Muscle layer of colon (tissue), 2 donors: ENCODE results near the gene ZNF711.
"Not testable (repeated sequence)": the region's sequence is repeated elsewhere in the genome, so short reads cannot be mapped to it uniquely, and the experiment has no call there.

Source experiments
- H3K27ac ChIP-seq: one replicate; pipeline ENCODE4 v1.7.0; 2013; ENCODE audit warnings: low read depth, mild to moderate bottlenecking, low read length, moderate library complexity
- H3K27me3 ChIP-seq, 2 donors: one replicate each; pipeline ENCODE4 v1.7.0; 2013; ENCODE audit warnings: low read length in 2 of 2, mild to moderate bottlenecking in 2 of 2; ENCODE audit not compliant: insufficient read depth in 2 of 2, control insufficient read depth in 1 of 2
- H3K36me3 ChIP-seq: one replicate; pipeline ENCODE4 v1.7.0; 2013; ENCODE audit warnings: mild to moderate bottlenecking, low read length; ENCODE audit not compliant: insufficient read depth
- H3K4me1 ChIP-seq: one replicate; pipeline ENCODE4 v1.7.0; 2013; ENCODE audit warnings: mild to moderate bottlenecking, low read length; ENCODE audit not compliant: insufficient read depth
- H3K4me3 ChIP-seq, 2 donors: one replicate each; pipeline ENCODE4 v1.7.0; 2013; ENCODE audit warnings: low read length in 2 of 2, low read depth in 1 of 2, mild to moderate bottlenecking in 1 of 2, moderate library complexity in 1 of 2
- H3K9ac ChIP-seq: one replicate; pipeline ENCODE4 v1.7.0; 2013; ENCODE audit warnings: low read length
- H3K9me3 ChIP-seq: one replicate; pipeline ENCODE4 v1.7.0; 2013; ENCODE audit warnings: mild to moderate bottlenecking, low read length
- donor health status: abdominal sarcoma.
- donor health status: Adenocarcinoma of cecum.

Gene ZNF711

GRCh38 chrX:85303544-85303943 is 59.8 kb downstream of the ZNF711 start:
- Histone ChIP-seq H3K9me3 (no peaks in the 10 kb centered on the region), H3K9ac (no peak overlapping the region), H3K27me3 (no peaks in the 10 kb centered on the region), H3K27ac (no peak overlapping the region), H3K36me3 (no peaks in the 10 kb centered on the region), H3K4me3 (no peak overlapping the region), H3K4me1 (no peaks in the 10 kb centered on the region)

DNA sequence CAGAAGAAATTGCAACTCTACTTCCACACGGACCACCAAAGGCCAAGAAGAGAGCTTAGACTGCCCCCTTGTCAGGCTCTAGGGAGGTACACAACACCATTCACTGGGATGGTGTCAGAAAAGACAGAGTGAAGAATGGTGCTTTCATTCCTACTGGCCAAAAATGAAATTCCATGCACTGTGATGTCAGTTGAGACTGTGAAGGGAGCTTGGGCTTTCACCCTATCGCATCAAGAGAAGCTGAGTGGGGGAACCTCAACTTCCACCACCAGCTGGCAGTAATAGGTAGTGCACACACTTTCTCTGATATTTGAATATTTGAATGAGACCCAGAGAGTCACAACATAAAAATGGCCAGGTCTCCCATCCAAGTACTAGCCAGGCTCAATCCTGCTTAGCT is 65.9 kb downstream of the ZNF711 start:
- no peaks in the 10 kb centered on the region for H3K27me3 ChIP-seq
- H3K4me1 ChIP-seq, result no peaks in the 10 kb centered on the region
- H3K4me3 ChIP-seq, result no peak overlapping the region
- H3K27ac ChIP-seq, result no peak overlapping the region
- H3K9ac ChIP-seq, result no peak overlapping the region
- H3K9me3 ChIP-seq, result no peaks in the 10 kb centered on the region
- no peaks in the 10 kb centered on the region for H3K36me3 ChIP-seq

GRCh38 chrX:85311348-85311747 is 67.6 kb downstream of the ZNF711 start:
- H3K27ac ChIP-seq, H3K36me3 ChIP-seq, H3K27me3 ChIP-seq, H3K4me3 ChIP-seq, H3K4me1 ChIP-seq, H3K9me3 ChIP-seq, H3K9ac ChIP-seq: not testable (repeated sequence)
